H9 (cell line): ENCODE results near the gene LRP1. TPM values are rescaled to one million over a fixed set of nuclear protein-coding genes. Genes with fewer than 3 reads are reported as not detected.
A peak's percentile ranks its signal among the peaks of the same experiment; 100 is the strongest.

Experiments used
- DNase-seq: peaks from one replicate; pipeline ENCODE4 v3.0.0-alpha.2; 2017
- H2AFZ ChIP-seq: one replicate; pipeline ENCODE4 v1.6.1; 2013; ENCODE audit warnings: mild to moderate bottlenecking, low read length, control low read depth, moderate library complexity
- H2AK5ac ChIP-seq: 2 replicates; pipeline ENCODE4 v1.6.1; 2013; ENCODE audit warnings: low read length, control low read depth, mixed read lengths; ENCODE audit not compliant: insufficient read length
- H2BK120ac ChIP-seq: one replicate; pipeline ENCODE4 v1.6.1; 2013; ENCODE audit warnings: low read depth, mild to moderate bottlenecking, low read length, control low read depth, inconsistent platforms; ENCODE audit not compliant: poor library complexity, severe bottlenecking
- H2BK12ac ChIP-seq: 2 replicates; pipeline ENCODE4 v1.6.1; 2013; ENCODE audit warnings: low read length, control low read depth, mixed read lengths, low read depth; ENCODE audit not compliant: insufficient read length
- H2BK15ac ChIP-seq: 2 replicates; pipeline ENCODE4 v1.6.1; 2013; ENCODE audit warnings: low read depth, low read length, control low read depth
- H2BK20ac ChIP-seq: one replicate; pipeline ENCODE4 v1.6.1; 2013; ENCODE audit warnings: low read depth, mild to moderate bottlenecking, low read length, control low read depth, inconsistent platforms; ENCODE audit not compliant: poor library complexity, severe bottlenecking
- H2BK5ac ChIP-seq: 2 replicates; pipeline ENCODE4 v1.6.1; 2013; ENCODE audit warnings: low read length, control low read depth, mixed read lengths; ENCODE audit not compliant: insufficient read length
- H3K14ac ChIP-seq: 2 replicates; pipeline ENCODE4 v1.6.1; 2013; ENCODE audit warnings: low read length, control low read depth; ENCODE audit not compliant: insufficient read depth
- H3K18ac ChIP-seq: 2 replicates; pipeline ENCODE4 v1.6.1; 2013; ENCODE audit warnings: low read depth, mild to moderate bottlenecking, mixed read lengths, low read length, control low read depth; ENCODE audit not compliant: insufficient read length
- H3K23ac ChIP-seq: 2 replicates; pipeline ENCODE4 v1.6.1; 2013; ENCODE audit warnings: low read length, control low read depth, mixed read lengths, low read depth; ENCODE audit not compliant: insufficient read length
- H3K23me2 ChIP-seq: 2 replicates; pipeline ENCODE4 v1.6.1; 2013; ENCODE audit warnings: low read depth, mild to moderate bottlenecking, mixed read lengths, low read length, control low read depth; ENCODE audit not compliant: insufficient read length, poor library complexity, severe bottlenecking
- H3K27ac ChIP-seq: 2 replicates; pipeline ENCODE4 v1.5.1; 2013; ENCODE audit warnings: low read length, control low read depth, mixed read lengths, low read depth; ENCODE audit not compliant: insufficient read length
- H3K27me3 ChIP-seq: 2 replicates; pipeline ENCODE4 v1.6.1; 2013; ENCODE audit warnings: low read length, control low read depth, inconsistent platforms; ENCODE audit not compliant: insufficient read depth
- H3K4ac ChIP-seq: 2 replicates; pipeline ENCODE4 v1.6.1; 2013; ENCODE audit warnings: low read depth, mild to moderate bottlenecking, control low read depth, inconsistent platforms, low read length, moderate library complexity
- H3K4me1 ChIP-seq: 2 replicates; pipeline ENCODE4 v1.6.1; 2013; ENCODE audit warnings: low read length, control low read depth, inconsistent platforms; ENCODE audit not compliant: insufficient read depth
- H3K4me2 ChIP-seq: 2 replicates; pipeline ENCODE4 v1.6.1; 2013; ENCODE audit warnings: low read length, control low read depth, mixed read lengths; ENCODE audit not compliant: insufficient read length, insufficient read depth
- H3K56ac ChIP-seq: 2 replicates; pipeline ENCODE4 v1.6.1; 2013; ENCODE audit warnings: low read depth, mild to moderate bottlenecking, mixed read lengths, low read length, control low read depth; ENCODE audit not compliant: insufficient read length
- H3K79me1 ChIP-seq: 2 replicates; pipeline ENCODE4 v1.6.1; 2013; ENCODE audit warnings: low read depth, mild to moderate bottlenecking, moderate library complexity, low read length, control low read depth, inconsistent platforms; ENCODE audit not compliant: insufficient read depth, poor library complexity, severe bottlenecking
- H3K79me2 ChIP-seq: 2 replicates; pipeline ENCODE4 v1.6.1; 2013; ENCODE audit warnings: low read length, control low read depth, inconsistent platforms; ENCODE audit not compliant: insufficient read depth
- H3K9ac ChIP-seq: 2 replicates; pipeline ENCODE4 v1.6.1; 2013; ENCODE audit warnings: low read length, control low read depth, mixed read lengths; ENCODE audit not compliant: insufficient read length; ENCODE audit errors: extremely low read depth
- H3K9me3 ChIP-seq: one replicate; pipeline ENCODE4 v1.6.1; 2013; ENCODE audit warnings: low read depth, low read length, inconsistent platforms; ENCODE audit not compliant: control insufficient read depth
- H3T11ph ChIP-seq: one replicate; pipeline ENCODE4 v1.6.1; 2013; ENCODE audit warnings: mild to moderate bottlenecking, low read length, control low read depth, inconsistent platforms
- H4K20me1 ChIP-seq: one replicate; pipeline ENCODE4 v1.6.1; 2013; ENCODE audit not compliant: control insufficient read depth, insufficient read length, insufficient read depth
- H4K5ac ChIP-seq: 2 replicates; pipeline ENCODE4 v1.6.1; 2013; ENCODE audit warnings: low read depth, mild to moderate bottlenecking, mixed read lengths, low read length, control low read depth; ENCODE audit not compliant: insufficient read length
- H4K8ac ChIP-seq: replicated peaks from 2 replicates; pipeline ENCODE4 v1.6.1; 2013; ENCODE audit warnings: low read length, control low read depth, mixed read lengths, low read depth; ENCODE audit not compliant: insufficient read length
- H4K91ac ChIP-seq: 2 replicates; pipeline ENCODE4 v1.6.1; 2013; ENCODE audit warnings: low read depth, mild to moderate bottlenecking, moderate library complexity, mixed read lengths, low read length, control low read depth; ENCODE audit not compliant: insufficient read length
- H3K27ac Mint-ChIP-seq, 3 experiments: 2 replicates in 2 of 3; 3 replicates in 1 of 3; pipeline ENCODE4 v1.8.0; 2020 to 2021; ENCODE audit warnings: mixed read lengths in 3 of 3, mild to moderate bottlenecking in 1 of 3, moderate library complexity in 1 of 3
- H3K27me3 Mint-ChIP-seq: 2 replicates; pipeline ENCODE4 v1.8.0; 2021; ENCODE audit warnings: low read depth, mild to moderate bottlenecking, moderate library complexity, mixed read lengths
- H3K36me3 Mint-ChIP-seq, 3 experiments: 2 replicates in 2 of 3; 3 replicates in 1 of 3; pipeline ENCODE4 v1.8.0; 2020 to 2021; ENCODE audit warnings: low read depth in 3 of 3, mixed read lengths in 3 of 3; ENCODE audit not compliant: insufficient read depth in 1 of 3
- H3K4me1 Mint-ChIP-seq, 2 experiments: 2 replicates each; pipeline ENCODE4 v1.8.0; 2020; ENCODE audit warnings: mixed read lengths in 2 of 2
- H3K4me3 Mint-ChIP-seq, 2 experiments: 2 replicates in 1 of 2; 3 replicates in 1 of 2; pipeline ENCODE4 v1.8.0; 2020 to 2021; ENCODE audit warnings: mild to moderate bottlenecking in 2 of 2, mixed read lengths in 2 of 2, moderate library complexity in 1 of 2
- H3K9me3 Mint-ChIP-seq, 2 experiments: 2 replicates in 1 of 2; 3 replicates in 1 of 2; pipeline ENCODE4 v1.8.0; 2020; ENCODE audit warnings: mild to moderate bottlenecking in 2 of 2, mixed read lengths in 2 of 2, moderate library complexity in 1 of 2
- WGBS: extraction: QIAGEN DNeasy Blood & Tissue Kit; methylation state at CpG from one replicate; pipeline ENCODE4 v1.1.7; 2013; ENCODE audit warnings: missing lambda C conversion rate, low lambda C conversion rate, mixed read lengths; ENCODE audit not compliant: insufficient read length; ENCODE audit errors: extremely low coverage; 5-methylcytosine and 5-hydroxymethylcytosine counted together
- total RNA-seq: library from RNA; stranded (reverse); gene quantifications from 2 replicates; pipeline ENCODE4 v1.2.1, GENCODE V29; 2021
- TF ChIP-seq, protein P1 (sequence below): fragments of 200-600 bp; sonication (generic); conservative IDR thresholded peaks from 3 replicates; pipeline ENCODE4 v1.8.0; 2021; ENCODE audit warnings: antibody characterized with exemption, mild to moderate bottlenecking

Gene LRP1
- total RNA-seq, 1 experiment from 2014 or later, result 115 TPM

GRCh38 chr12:57089271-57090245, 38.7 kb upstream of the LRP1 start:
- Histone ChIP-seq H4K20me1 (no peaks in the 10 kb centered on the region), H3K23ac (no peak overlapping the region), H3K4me1 (no peaks in the 10 kb centered on the region; the same call in 1 of the 2 replicates), H2BK120ac (no peak overlapping the region), H3K14ac (no peak overlapping the region), H4K5ac (no peak overlapping the region), H3K18ac (no peak overlapping the region), H2BK15ac (no peak overlapping the region), H3K27me3 (no peaks in the 10 kb centered on the region), H2BK5ac (no peak overlapping the region), H3K56ac (no peak overlapping the region), H2AK5ac (no peak overlapping the region), H2BK12ac (no peak overlapping the region), H3T11ph (no peak overlapping the region), H2BK20ac (no peak overlapping the region), H3K27ac (no peak overlapping the region), H4K8ac (no peak overlapping the region), H4K91ac (no peak overlapping the region), H2AFZ (no peak overlapping the region), H3K4ac (no peak overlapping the region), H3K79me2 (no peaks in the 10 kb centered on the region; the same call in 1 of the 2 replicates), H3K23me2 (peaks cover 9% of the 10 kb centered on the region), H3K9me3 (no peaks in the 10 kb centered on the region), H3K4me2 (peak overlapping the region; percentile 56), H3K9ac (peak overlapping the region; percentile 42), H3K79me1 (no peaks in the 10 kb centered on the region)
- no CpG with 5 or more reads among the region's 45 CpGs for WGBS
- Mint-ChIP-seq H3K9me3 (no peaks in the 10 kb centered on the region; a peak in 1 of 5 replicates), H3K27ac (peak overlapping the region; percentile 50 to 93 (median 55); a peak in 5 of 7 replicates), H3K4me3 (peak overlapping the region; percentile 89 to 93), H3K4me1 (peaks cover 54 to 62% of the 10 kb centered on the region in 2 experiments), H3K27me3 (no peaks in the 10 kb centered on the region), H3K36me3 (peaks cover 13 to 44% (median 35%) of the 10 kb centered on the region in 3 experiments)
- DNase-seq, result no peak
- TF ChIP-seq, protein P1, sequence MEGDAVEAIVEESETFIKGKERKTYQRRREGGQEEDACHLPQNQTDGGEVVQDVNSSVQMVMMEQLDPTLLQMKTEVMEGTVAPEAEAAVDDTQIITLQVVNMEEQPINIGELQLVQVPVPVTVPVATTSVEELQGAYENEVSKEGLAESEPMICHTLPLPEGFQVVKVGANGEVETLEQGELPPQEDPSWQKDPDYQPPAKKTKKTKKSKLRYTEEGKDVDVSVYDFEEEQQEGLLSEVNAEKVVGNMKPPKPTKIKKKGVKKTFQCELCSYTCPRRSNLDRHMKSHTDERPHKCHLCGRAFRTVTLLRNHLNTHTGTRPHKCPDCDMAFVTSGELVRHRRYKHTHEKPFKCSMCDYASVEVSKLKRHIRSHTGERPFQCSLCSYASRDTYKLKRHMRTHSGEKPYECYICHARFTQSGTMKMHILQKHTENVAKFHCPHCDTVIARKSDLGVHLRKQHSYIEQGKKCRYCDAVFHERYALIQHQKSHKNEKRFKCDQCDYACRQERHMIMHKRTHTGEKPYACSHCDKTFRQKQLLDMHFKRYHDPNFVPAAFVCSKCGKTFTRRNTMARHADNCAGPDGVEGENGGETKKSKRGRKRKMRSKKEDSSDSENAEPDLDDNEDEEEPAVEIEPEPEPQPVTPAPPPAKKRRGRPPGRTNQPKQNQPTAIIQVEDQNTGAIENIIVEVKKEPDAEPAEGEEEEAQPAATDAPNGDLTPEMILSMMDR, result no peak
